ENCODE data around the gene KCNG1.
"Not testable (repeated sequence)": the region's sequence is repeated elsewhere in the genome, so short reads cannot be mapped to it uniquely, and the experiment has no call there.

The KCNG1 gene

GRCh38 chr20:51022803-51023616, at the start of gene KCNG1:
KCNG1 (minus strand) TSS chr20:51023107; CDS start chr20:51010338, 12,769 bp downstream.
- no peak for DNase-seq

GRCh38 chr20:51070621-51071020, 47.7 kb upstream of the KCNG1 start:
- no peak for DNase-seq

- DNase-seq: no peak
Observed at GRCh38 chr20:51067792-51068191, 44.9 kb upstream of the KCNG1 start.

- no peak for DNase-seq
Observed at GRCh38 chr20:51065615-51066014, 42.7 kb upstream of the KCNG1 start.

GRCh38 chr20:51064137-51064536, 41.2 kb upstream of the KCNG1 start:
- DNase-seq: no peak

- DNase-seq: no peak
Observed at GRCh38 chr20:51062065-51062464, 39.2 kb upstream of the KCNG1 start.

- DNase-seq: no peak
Observed at GRCh38 chr20:51061418-51062045, 38.6 kb upstream of the KCNG1 start.

GRCh38 chr20:51060301-51060700, 37.4 kb upstream of the KCNG1 start:
- no peak for DNase-seq

GRCh38 chr20:51059862-51060261, 37.0 kb upstream of the KCNG1 start:
- no peak for DNase-seq

GRCh38 chr20:51058017-51058416, 35.1 kb upstream of the KCNG1 start:
- DNase-seq: no peak

- no peak for DNase-seq
Observed at GRCh38 chr20:51054233-51054632, 31.3 kb upstream of the KCNG1 start.

- DNase-seq: no peak
Observed at GRCh38 chr20:51050531-51051075, 27.7 kb upstream of the KCNG1 start.

- no peak for DNase-seq
Observed at GRCh38 chr20:51046021-51046985, 23.4 kb upstream of the KCNG1 start.

- DNase-seq: not testable (repeated sequence)
Observed at GRCh38 chr20:51045492-51045891, 22.6 kb upstream of the KCNG1 start.

- no peak for DNase-seq
Observed at GRCh38 chr20:51044796-51045195, 21.9 kb upstream of the KCNG1 start.

GRCh38 chr20:51043811-51044210, 20.9 kb upstream of the KCNG1 start:
- DNase-seq: no peak

- DNase-seq: no peak
Observed at GRCh38 chr20:51042657-51043247, 19.8 kb upstream of the KCNG1 start.

GRCh38 chr20:51042064-51042463, 19.2 kb upstream of the KCNG1 start:
- DNase-seq: no peak

GRCh38 chr20:51037532-51038115, 14.7 kb upstream of the KCNG1 start:
- DNase-seq: no peak

- DNase-seq: no peak
Observed at GRCh38 chr20:51036827-51037531, 14.1 kb upstream of the KCNG1 start.

GRCh38 chr20:51036226-51036625, 13.3 kb upstream of the KCNG1 start:
- DNase-seq: no peak

Measured in cortex of kidney (tissue), 1 donor.